Measurements from ENCODE around the gene CDKN2C. TPM values are rescaled to one million over a fixed set of nuclear protein-coding genes. Genes with fewer than 3 reads are reported as not detected.

The CDKN2C gene
- total RNA-seq, 6 experiments from 2014 or later = 13.1 to 26.7 (median 24.9) TPM

DNA sequence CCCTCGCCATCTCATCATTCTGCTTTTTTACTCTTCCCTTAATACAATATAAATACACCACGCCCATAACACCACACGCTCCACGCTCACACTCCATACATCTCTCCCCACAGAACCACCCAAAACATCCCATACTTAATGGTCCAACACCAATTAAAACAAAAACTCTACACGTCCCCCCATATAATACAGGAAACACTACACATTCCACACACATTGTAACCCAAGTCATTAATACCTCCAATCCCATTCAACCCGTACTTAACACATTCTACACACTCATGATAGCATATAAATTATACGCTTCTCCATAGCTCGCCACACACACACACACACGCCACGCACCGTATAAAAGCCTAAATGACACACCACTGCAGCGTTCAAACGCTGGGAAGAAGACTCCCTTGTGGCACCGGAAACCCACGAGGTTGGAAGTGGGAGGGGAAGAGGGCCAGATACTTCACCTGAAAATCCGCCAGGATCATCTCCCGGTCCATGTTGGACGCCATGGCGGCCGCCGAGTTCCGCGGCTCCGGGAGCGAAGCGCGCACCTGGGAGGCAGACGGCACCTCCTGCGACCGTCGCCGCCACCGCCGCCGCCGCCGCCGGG is 10.6 kb upstream of the CDKN2C start:
- H3K9me3 Mint-ChIP-seq = no peaks in the 10 kb centered on the region
- peaks cover 30% of the 10 kb centered on the region for H3K4me1 Mint-ChIP-seq (ENCODE audit: low read depth)
- no peaks in the 10 kb centered on the region for H3K27me3 Mint-ChIP-seq (ENCODE audit: insufficient read depth)
- H3K27ac Mint-ChIP-seq = peak overlapping the region; percentile 73
- H3K36me3 Mint-ChIP-seq (ENCODE audit: low read depth) = no peaks in the 10 kb centered on the region
- peak overlapping the region; percentile 93 for H3K4me3 Mint-ChIP-seq
- DNase-seq = peak; percentile 46
- TF ChIP-seq, protein P1, sequence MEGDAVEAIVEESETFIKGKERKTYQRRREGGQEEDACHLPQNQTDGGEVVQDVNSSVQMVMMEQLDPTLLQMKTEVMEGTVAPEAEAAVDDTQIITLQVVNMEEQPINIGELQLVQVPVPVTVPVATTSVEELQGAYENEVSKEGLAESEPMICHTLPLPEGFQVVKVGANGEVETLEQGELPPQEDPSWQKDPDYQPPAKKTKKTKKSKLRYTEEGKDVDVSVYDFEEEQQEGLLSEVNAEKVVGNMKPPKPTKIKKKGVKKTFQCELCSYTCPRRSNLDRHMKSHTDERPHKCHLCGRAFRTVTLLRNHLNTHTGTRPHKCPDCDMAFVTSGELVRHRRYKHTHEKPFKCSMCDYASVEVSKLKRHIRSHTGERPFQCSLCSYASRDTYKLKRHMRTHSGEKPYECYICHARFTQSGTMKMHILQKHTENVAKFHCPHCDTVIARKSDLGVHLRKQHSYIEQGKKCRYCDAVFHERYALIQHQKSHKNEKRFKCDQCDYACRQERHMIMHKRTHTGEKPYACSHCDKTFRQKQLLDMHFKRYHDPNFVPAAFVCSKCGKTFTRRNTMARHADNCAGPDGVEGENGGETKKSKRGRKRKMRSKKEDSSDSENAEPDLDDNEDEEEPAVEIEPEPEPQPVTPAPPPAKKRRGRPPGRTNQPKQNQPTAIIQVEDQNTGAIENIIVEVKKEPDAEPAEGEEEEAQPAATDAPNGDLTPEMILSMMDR (IDR thresholded peaks at IDR 0.05) = no peak

DNA sequence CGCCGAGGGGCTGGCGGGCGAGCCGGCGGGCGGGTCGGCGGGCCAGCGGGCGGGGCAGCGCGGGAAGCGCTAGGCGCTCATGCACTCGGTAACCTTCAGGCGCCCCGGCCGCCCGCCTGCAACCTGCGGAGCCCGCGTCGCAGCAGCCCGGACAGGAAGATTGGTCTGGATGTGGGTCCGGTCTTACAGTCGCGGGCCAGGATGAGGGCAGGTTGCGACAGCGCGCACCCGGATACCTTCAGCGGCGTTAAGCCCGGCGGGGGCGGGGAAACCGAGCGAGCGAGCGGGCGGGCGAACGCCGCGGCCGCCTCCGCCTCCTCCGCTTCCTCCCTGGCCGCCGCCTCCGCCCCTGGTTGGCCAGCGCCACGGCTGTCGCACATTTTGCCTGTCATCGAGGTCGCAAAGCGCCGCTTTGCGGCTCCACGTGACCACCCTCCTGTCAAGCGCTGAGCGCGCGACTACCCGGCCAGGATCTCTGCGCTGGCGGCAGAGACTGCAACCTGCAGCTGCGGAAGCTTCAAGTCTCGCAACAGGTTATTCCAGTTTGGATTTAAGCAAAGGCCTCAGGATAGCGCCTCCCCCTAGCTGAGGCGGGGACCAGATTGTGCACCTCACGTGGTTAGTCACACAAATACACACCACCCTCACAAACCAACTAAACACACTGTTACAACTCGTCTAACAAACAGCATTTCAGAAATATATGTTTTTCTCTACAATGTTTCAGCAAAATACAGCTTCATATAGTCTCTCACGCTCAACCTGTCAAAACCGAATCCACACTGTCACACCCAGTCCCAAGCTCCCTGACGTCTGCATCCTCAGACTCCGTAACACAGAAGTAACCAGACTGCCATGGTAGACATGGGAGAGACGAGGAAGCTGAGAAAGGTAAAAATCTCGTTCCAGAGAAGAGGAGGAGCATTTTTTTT is 9.9 kb upstream of the CDKN2C start, which contains the start of gene FAF1:
Gene FAF1 (minus strand): TSS at position 355 of the 932 bp plus-strand sequence. CDS start 456 bp downstream, outside the sequence.
- H3K36me3 Mint-ChIP-seq (ENCODE audit: low read depth) = no peaks in the 10 kb centered on the region
- no peaks in the 10 kb centered on the region for H3K9me3 Mint-ChIP-seq
- H3K4me3 Mint-ChIP-seq = peak within 1 kb of the TSS; percentile 93
- TF ChIP-seq, protein P1 (IDR thresholded peaks at IDR 0.05) = peak; percentile 64
- peak within 1 kb of the TSS; percentile 91 for H3K27ac Mint-ChIP-seq
- H3K4me1 Mint-ChIP-seq (ENCODE audit: low read depth) = peaks cover 30% of the 10 kb centered on the region
- H3K27me3 Mint-ChIP-seq (ENCODE audit: insufficient read depth) = no peaks in the 10 kb centered on the region
- DNase-seq = peak; percentile 98

DNA sequence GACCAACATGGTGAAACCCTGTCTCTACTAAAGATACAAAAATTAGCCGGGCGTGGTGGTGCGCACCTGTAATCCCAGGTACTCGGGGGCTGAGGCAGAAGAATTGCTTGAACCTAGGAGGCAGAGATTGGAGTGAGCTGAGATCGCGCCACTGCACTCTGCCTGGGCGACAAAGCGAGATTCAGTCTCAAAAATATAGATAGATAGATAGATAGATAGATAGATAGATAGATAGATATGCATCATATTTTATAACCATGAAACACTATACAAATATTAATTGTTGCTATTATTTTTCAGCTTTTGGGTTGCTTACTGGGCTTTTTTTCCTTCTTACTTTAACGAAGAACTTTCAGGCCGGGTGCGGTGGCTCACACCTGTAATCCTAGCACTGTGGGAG is 5.2 kb upstream of the CDKN2C start:
- TF ChIP-seq, protein P1 (IDR thresholded peaks at IDR 0.05) = no peak
- no peaks in the 10 kb centered on the region for H3K9me3 Mint-ChIP-seq
- H3K4me1 Mint-ChIP-seq (ENCODE audit: low read depth) = peaks cover 29% of the 10 kb centered on the region
- H3K27me3 Mint-ChIP-seq (ENCODE audit: insufficient read depth) = peaks cover 1% of the 10 kb centered on the region
- H3K36me3 Mint-ChIP-seq (ENCODE audit: low read depth) = no peaks in the 10 kb centered on the region
- no peak for DNase-seq
- no peak overlapping the region for H3K4me3 Mint-ChIP-seq
- H3K27ac Mint-ChIP-seq = no peak overlapping the region

DNA sequence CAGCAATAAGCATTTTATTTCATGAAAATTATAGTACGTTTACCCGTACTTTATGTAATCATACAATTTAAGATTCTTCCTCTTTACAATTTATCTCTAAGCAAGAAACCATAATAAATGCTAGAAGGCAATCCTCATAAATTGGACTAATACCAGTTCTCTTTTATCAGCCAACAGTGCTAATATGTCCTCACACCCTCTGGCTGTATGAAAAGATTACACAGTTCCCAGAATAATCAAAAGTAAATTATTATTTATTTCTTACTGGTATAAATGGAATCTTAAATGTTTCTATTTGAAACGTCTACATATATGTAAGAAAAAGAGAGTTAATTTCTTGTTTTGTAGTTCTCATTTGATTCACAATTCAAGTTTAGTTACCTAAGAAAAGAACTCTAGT is 3.1 kb upstream of the CDKN2C start:
- peak overlapping the region; percentile 94 for H3K4me3 Mint-ChIP-seq

DNA sequence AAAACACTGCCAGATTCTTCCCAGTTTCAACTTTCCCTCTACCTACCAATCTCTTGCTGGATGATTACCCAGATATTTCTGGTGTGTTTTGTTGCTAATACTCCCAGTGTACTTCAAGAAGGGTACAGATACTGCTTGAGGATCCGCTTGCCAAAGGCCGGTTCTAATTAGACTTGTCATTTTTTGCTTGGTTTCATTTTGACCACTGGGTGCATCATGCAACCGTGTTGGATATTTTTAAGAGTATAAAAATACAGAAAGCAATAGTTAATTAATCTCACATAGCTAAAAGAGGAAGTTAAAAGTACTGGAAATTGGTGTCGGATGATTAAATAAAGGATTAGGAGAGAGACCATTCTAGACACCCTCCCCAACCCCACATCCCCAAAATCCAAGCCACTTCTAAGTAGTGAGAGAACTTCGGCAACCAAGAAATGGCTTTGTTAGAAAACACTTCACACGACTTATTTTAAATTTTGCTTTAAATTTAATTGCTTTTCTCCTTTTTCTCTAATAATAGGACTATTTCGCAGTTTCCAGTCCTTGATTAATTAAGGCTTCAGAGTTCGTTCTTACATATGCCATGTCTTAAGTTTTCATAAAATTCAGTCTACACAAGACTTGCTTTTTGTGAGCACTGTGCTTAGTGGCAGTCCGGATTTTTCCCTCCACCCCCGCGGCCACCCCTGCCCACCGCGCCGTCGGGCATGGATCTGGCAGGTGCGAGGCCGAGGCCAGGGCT is 2.5 kb upstream of the CDKN2C start:
- Mint-ChIP-seq H3K27ac (peak overlapping the region; percentile 94), H3K36me3 (ENCODE audit: low read depth) (peaks cover 7% of the 10 kb centered on the region; the same call in 1 of the 2 replicates), H3K27me3 (ENCODE audit: insufficient read depth) (peaks cover 5% of the 10 kb centered on the region), H3K9me3 (no peaks in the 10 kb centered on the region), H3K4me1 (ENCODE audit: low read depth) (peaks cover 28% of the 10 kb centered on the region), H3K4me3 (peak overlapping the region; percentile 94)
- TF ChIP-seq, protein P1 (IDR thresholded peaks at IDR 0.05) = peak; percentile 55
- DNase-seq = peak; percentile 37

More for the DNA sequence above, 3.1 kb upstream of the CDKN2C start:
- TF ChIP-seq, protein P1 (IDR thresholded peaks at IDR 0.05) = no peak
- peaks cover 7% of the 10 kb centered on the region; the same call in 1 of the 2 replicates for H3K36me3 Mint-ChIP-seq (ENCODE audit: low read depth)
- no peak for DNase-seq
- no peaks in the 10 kb centered on the region for H3K9me3 Mint-ChIP-seq
- H3K27ac Mint-ChIP-seq = peak overlapping the region; percentile 94
- H3K4me1 Mint-ChIP-seq (ENCODE audit: low read depth) = peaks cover 25% of the 10 kb centered on the region
- H3K27me3 Mint-ChIP-seq (ENCODE audit: insufficient read depth) = peaks cover 5% of the 10 kb centered on the region
